Ecto neural progenitor cell (in vitro differentiated cells): ENCODE measurements around the gene PKP3.
"Not testable (repeated sequence)": the region's sequence is repeated elsewhere in the genome, so short reads cannot be mapped to it uniquely, and the experiment has no call there.

Experiments
- DNase-seq: peaks from one replicate; pipeline ENCODE4 v3.0.0-alpha.2; 2018; ENCODE audit warnings: low spot score

PKP3 gene

GRCh38 chr11:379205-380094 is 14.6 kb upstream of the PKP3 start:
- no peak for DNase-seq

DNA sequence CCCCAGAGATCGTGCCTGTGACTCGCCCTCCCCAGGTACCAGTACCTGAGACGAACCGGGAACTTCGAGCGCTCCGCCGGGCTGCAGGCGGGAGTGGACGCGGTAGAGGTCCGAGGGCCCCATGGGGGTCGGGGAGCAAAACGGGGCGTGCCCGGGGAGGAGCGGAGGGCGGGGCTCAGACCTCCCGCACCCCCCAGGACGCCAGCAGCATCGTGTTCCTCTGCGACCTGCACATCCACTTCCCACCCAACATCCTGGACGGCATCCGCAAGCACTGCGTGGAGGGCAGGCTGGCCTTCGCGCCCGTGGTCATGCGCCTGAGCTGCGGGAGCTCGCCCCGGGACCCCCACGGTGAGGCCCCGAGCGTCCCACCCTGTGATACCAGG is 13.9 kb upstream of the PKP3 start:
- no peak for DNase-seq

- DNase-seq = no peak
Observed at GRCh38 chr11:380491-380890, 13.5 kb upstream of the PKP3 start.

GRCh38 chr11:380996-381395 is 13.0 kb upstream of the PKP3 start:
- DNase-seq = no peak

DNA sequence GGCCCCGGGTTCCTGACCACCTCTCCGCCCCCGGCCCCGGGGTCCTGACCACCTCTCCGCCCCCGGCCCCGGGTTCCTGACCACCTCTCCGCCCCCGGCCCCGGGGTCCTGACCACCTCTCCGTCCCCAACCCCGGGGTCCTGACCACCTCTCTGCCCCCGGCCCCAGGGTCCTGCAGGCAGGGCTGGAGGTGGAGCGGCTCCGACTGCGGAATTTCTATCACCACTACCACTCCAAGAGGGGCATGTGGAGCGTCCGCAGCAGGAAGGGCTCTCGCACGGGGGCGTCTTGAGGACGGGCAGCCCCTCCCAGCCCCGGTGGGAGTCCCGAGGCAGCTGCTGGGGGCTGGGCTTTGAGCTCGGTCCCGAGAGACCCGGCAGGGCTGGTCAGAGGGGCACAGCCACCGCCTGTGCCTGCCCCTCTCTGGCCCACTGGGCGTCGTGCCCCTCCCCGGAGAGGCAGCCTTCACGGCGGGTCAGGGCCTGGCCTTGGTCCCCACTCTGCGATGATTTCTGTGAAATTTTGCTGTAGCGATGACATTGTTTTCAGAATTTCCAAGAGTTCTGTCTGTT is 12.4 kb upstream of the PKP3 start:
- DNase-seq = no peak

- no peak for DNase-seq
Observed at GRCh38 chr11:382081-382629, 11.9 kb upstream of the PKP3 start.

- no peak for DNase-seq
Observed at GRCh38 chr11:383431-383830, 10.6 kb upstream of the PKP3 start.

GRCh38 chr11:384511-384910 is 9.5 kb upstream of the PKP3 start:
- DNase-seq = no peak

GRCh38 chr11:385594-386351 is 8.2 kb upstream of the PKP3 start:
- no peak for DNase-seq

- no peak for DNase-seq
Observed at GRCh38 chr11:386483-386882, 7.5 kb upstream of the PKP3 start.

DNA sequence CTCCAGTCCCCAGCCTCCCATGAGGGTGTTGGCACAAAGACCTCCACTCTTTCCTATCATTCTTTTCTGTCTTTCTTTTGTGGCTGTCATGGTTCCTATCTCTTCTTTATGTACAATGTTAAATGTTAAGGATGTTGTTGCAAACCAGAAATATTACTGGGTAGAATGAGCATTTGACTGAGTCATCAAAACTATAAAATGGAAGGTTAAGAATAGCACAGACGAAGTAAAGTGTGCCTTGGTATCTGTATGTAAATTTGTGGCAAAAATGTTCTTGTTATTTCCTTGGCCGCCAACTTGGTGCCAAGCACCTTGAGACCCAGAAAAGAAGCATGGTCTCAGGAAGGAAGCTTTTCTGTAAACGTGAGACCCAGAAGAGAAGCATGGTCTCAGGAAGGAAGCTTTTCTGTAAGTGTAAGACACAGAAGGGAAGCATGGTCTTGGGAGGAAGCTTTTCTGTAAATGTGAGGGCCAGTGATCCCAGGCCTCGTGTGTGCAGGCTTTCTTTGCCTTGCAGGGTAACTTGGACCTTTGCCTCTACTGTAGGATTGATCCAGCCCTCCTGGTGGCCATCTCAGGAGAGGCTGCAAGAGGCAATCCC is 6.7 kb upstream of the PKP3 start:
- DNase-seq = no peak

- DNase-seq = not testable (repeated sequence)
Observed at GRCh38 chr11:389369-389768, 4.6 kb upstream of the PKP3 start.

DNA sequence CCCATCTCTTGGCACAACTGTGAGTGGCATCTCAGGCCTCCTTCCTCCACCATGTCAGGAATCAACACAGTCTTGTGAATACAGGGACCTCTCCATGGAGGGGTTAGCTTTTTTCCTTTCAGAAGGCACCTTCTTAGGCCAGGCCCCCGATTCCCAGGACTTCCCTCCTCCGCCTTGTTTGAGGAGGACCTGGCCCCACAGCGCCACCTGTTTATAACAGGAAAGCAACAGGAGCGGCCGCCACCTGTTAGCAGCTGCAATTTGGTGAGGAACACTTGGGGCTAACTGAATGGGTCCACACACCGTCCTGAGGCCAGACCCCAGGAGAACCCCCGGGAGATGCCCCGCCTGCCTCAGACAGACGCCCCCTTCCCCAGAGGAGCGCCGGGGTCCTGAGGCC is 3.8 kb upstream of the PKP3 start:
- no peak for DNase-seq

DNA sequence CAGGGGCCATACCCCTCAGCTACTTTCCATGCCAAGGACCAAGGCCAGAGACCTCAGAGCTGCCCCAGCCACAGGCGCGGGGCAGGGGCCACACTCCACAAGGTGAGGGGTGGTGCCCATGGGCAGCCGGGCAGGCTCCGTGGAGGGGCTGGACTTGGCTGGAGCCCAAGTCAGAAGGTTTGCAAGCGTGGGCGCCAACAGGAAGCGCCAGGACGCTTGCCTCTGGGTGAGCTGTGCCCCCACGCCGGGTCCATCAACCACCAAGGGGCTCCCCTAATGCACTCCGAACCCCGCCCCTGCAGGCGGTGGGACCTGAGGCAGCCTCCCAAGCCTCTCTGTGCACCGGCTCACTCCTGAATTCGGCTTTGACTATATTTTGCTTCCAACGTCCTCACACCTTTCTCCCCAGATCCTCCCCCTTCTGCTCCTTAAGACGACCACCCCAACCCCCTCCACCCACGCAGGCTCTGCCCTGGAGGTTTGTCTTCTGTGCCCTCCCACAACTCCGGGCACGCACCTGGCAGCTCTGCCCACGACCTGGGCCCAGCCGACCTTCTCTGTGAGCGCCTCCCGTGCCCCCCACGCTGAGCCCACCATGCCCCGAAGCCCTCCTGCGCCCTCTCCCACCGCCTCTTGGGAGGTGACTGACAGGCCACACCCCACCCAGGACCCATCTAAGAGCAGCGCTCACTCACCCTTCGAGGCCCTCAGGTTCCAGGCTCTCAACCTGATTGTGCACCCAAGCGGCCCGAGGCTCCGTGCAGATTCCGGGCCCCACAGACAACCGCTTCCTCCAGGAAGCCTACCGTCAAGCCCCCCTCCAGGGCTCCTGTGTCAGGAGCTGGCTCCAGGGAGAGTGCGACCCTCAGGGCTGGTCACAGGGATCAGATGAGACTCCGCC is 2.6 kb upstream of the PKP3 start:
- no peak for DNase-seq

GRCh38 chr11:392102-392777 is 1.8 kb upstream of the PKP3 start:
- DNase-seq = no peak

- DNase-seq = no peak
Observed at GRCh38 chr11:393219-394033, 583 bp upstream of the PKP3 start.

GRCh38 chr11:394858-395655 is 1.0 kb downstream of the PKP3 start:
- DNase-seq = no peak

DNA sequence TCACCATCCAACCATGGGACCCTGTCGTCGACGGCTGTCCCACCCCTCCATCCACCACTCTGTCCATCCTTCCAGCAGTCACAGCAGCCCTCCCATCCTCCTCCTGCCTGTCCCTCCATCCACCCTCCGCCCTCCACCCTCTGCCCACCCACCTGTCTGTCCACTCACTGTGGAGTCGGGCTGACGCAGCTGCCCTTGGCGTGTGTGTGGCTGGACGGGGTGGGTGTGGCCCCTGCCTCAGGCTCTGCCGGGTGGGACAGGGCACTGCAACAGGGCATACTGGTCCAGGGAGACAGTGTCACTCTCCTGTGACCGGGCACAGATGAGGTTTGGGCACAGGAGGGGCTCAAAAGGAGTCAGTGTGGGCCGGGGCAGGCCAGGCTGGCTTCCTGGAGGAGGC is 1.9 kb downstream of the PKP3 start:
- DNase-seq = no peak

- no peak for DNase-seq
Observed at GRCh38 chr11:396511-396947, 2.5 kb downstream of the PKP3 start.
